Common myeloid progenitor, CD34-positive (primary cell): ENCODE measurements around the gene PHYHIPL.

Experiments
- CTCF ChIA-PET: fragments of 350-600 bp; sonication (Branson Sonifier 250); formaldehyde crosslinking; loops from one replicate; lab custom pipeline; 2021; ENCODE audit warnings: antibody characterized with exemption; lab: Charles Lee
- POLR2A ChIA-PET: fragments of 350-600 bp; sonication (Branson Sonifier 250); formaldehyde crosslinking; loops from one replicate; lab custom pipeline; 2021; ENCODE audit warnings: antibody characterized with exemption; lab: Charles Lee
- DNase-seq, 3 donors: peaks; one replicate each; pipeline versions ENCODE4 v3.0.0 to v3.0.0-alpha.2; 2013
- H3K27ac ChIP-seq, 2 experiments: 1 replicate in 1 of 2; 2 replicates in 1 of 2; pipeline ENCODE4 v1.7.0; 2013; ENCODE audit warnings: inconsistent platforms in 2 of 2, low read length in 2 of 2, mild to moderate bottlenecking in 2 of 2, low read depth in 1 of 2, moderate library complexity in 1 of 2; ENCODE audit not compliant: severe bottlenecking in 2 of 2, insufficient read depth in 1 of 2, poor library complexity in 1 of 2
- H3K27me3 ChIP-seq, 5 experiments: replicated peaks in 2 of 5; 1 replicate in 3 of 5; 2 replicates in 2 of 5; pipeline versions ENCODE4 v1.6.1 to v1.7.0; 2013; ENCODE audit warnings: low read length in 4 of 5, mild to moderate bottlenecking in 2 of 5, moderate library complexity in 2 of 5, inconsistent platforms in 1 of 5; ENCODE audit not compliant: insufficient read depth in 5 of 5, control insufficient read depth in 4 of 5
- H3K36me3 ChIP-seq, 4 experiments: 1 replicate in 2 of 4; 2 replicates in 2 of 4; pipeline versions ENCODE4 v1.6.1 to v1.7.0; 2013; ENCODE audit warnings: low read length in 3 of 4, control low read depth in 1 of 4, mild to moderate bottlenecking in 1 of 4; ENCODE audit not compliant: control insufficient read depth in 4 of 4, insufficient read depth in 4 of 4
- H3K4me1 ChIP-seq, 4 experiments: 1 replicate in 3 of 4; 2 replicates in 1 of 4; pipeline versions ENCODE4 v1.6.1 to v1.7.1; 2013; ENCODE audit warnings: low read length in 3 of 4, mild to moderate bottlenecking in 3 of 4, control low read depth in 1 of 4, inconsistent platforms in 1 of 4, moderate library complexity in 1 of 4; ENCODE audit not compliant: control insufficient read depth in 4 of 4, insufficient read depth in 4 of 4; ENCODE audit errors: control extremely low read depth in 1 of 4
- H3K4me3 ChIP-seq, 7 experiments: 1 replicate in 4 of 7; 2 replicates in 3 of 7; pipeline versions ENCODE4 v1.5.1 to v1.7.0; 2013; ENCODE audit warnings: mild to moderate bottlenecking in 7 of 7, low read length in 6 of 7, moderate library complexity in 6 of 7, inconsistent platforms in 2 of 7, low read depth in 2 of 7, control low read depth in 1 of 7; ENCODE audit not compliant: insufficient read depth in 4 of 7, control insufficient read depth in 1 of 7; ENCODE audit errors: extremely low read depth in 1 of 7
- H3K9me3 ChIP-seq, 5 experiments: 1 replicate in 4 of 5; 2 replicates in 1 of 5; pipeline versions ENCODE4 v1.6.1 to v1.7.1; 2013; ENCODE audit warnings: low read length in 4 of 5, mild to moderate bottlenecking in 2 of 5, inconsistent platforms in 1 of 5, low read depth in 1 of 5, moderate library complexity in 1 of 5; ENCODE audit not compliant: control insufficient read depth in 4 of 5, insufficient read depth in 2 of 5; ENCODE audit errors: control extremely low read depth in 1 of 5
- WGBS: methylation state at CpG from one replicate; pipeline ENCODE4 v1.1.5; 2013; ENCODE audit not compliant: insufficient coverage; 5-methylcytosine and 5-hydroxymethylcytosine counted together

The PHYHIPL gene

GRCh38 chr10:59276919-59277318, 100.5 kb downstream of the PHYHIPL start:
- Histone ChIP-seq H3K4me1 (peaks cover 0 to 4% (median 0%) of the 10 kb centered on the region in 4 experiments), H3K27me3 (no peaks in the 10 kb centered on the region), H3K9me3 (no peaks in the 10 kb centered on the region), H3K27ac (no peak overlapping the region), H3K36me3 (no peaks in the 10 kb centered on the region), H3K4me3 (no peak overlapping the region)
- no peak for DNase-seq
- ChIA-PET CTCF (no interaction called here), POLR2A (no interaction called here)

DNA sequence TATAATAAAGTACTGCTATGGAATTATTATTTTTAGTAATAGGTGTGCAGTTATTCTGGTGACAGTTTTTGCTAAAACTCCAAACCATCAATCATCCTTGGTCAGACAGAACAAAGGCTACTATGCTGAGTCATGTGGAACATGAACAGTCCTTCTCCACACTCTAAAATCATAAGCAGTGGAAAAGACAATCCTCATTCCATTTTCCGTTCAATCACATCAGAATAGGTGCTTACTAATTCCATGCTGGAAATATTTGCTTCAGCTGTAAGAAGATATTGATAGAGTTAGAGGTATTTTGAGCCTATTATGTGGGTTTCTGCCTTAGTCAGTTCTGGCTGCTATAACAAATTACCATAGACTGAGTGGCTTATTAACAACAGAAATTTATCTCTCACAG, 103.0 kb downstream of the PHYHIPL start:
- ChIA-PET CTCF (no interaction called here), POLR2A (no interaction called here)
- Histone ChIP-seq H3K27ac (no peak overlapping the region), H3K4me3 (no peak overlapping the region), H3K9me3 (no peaks in the 10 kb centered on the region), H3K4me1 (peaks cover 0 to 13% (median 9%) of the 10 kb centered on the region in 4 experiments), H3K36me3 (no peaks in the 10 kb centered on the region), H3K27me3 (no peaks in the 10 kb centered on the region)
- peak in 2 of 3 donors; percentile 3 to 37 for DNase-seq
- no CpG with 5 or more reads among the region's 1 CpG for WGBS

DNA sequence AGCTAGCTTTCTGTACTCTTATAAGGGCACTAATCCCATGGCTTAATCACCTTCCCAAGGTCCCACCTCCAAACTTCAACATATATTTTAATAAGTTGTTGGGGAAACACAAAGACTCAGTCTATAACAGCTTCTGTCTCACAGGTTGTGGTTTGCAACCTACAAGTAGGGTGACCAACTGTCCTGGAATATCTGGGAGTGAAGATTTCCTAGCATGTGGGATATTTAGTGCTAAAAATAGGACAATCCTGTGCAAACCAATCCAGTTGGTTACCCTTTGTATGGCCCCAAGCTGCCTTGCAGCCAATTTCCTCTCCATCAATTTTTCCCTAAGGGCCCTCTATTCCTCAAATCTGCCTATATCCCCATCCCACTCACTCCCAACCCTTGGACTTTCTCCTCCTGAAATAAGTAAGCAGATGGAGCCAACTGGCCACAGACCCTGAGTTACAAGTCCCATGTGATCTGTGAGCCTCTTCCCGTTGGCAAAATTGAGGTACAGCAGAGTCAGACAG, 103.6 kb downstream of the PHYHIPL start:
- Histone ChIP-seq H3K27me3 (no peaks in the 10 kb centered on the region), H3K9me3 (no peaks in the 10 kb centered on the region), H3K36me3 (no peaks in the 10 kb centered on the region), H3K27ac (no peak overlapping the region), H3K4me3 (no peak overlapping the region), H3K4me1 (peaks cover 0 to 13% (median 9%) of the 10 kb centered on the region in 4 experiments)
- DNase-seq: no peak
- WGBS: 100% methylated on average over 1 of the region's 1 CpG
- POLR2A ChIA-PET: no interaction called here
- CTCF ChIA-PET: no interaction called here

DNA sequence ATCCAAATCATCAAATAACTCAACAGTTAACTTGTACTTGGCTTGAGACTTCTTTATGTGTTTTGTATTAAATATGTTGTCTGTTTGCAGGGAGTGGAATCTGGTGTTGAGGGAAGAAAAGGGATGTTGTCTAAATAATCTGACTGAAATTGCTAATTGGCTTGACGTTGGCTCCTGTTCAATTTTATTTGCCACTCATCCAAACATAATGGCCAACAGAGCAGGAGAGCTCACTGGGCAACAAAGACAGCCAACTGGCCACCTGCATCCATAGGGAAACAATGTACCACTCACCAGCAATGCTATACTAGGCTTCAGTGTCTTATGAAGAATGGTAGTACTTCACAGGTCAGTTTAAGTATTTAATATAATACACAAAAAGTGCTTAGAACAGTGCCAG, 105.4 kb downstream of the PHYHIPL start:
- H3K36me3 ChIP-seq: no peaks in the 10 kb centered on the region
- no peaks in the 10 kb centered on the region for H3K27me3 ChIP-seq
- no peak for DNase-seq
- peaks cover 0 to 13% (median 9%) of the 10 kb centered on the region in 4 experiments for H3K4me1 ChIP-seq
- no CpG with 5 or more reads among the region's 1 CpG for WGBS
- POLR2A ChIA-PET: no interaction called here
- CTCF ChIA-PET: no interaction called here
- H3K4me3 ChIP-seq: no peak overlapping the region
- no peaks in the 10 kb centered on the region for H3K9me3 ChIP-seq
- no peak overlapping the region for H3K27ac ChIP-seq

GRCh38 chr10:59283456-59284091, 107.1 kb downstream of the PHYHIPL start:
- Histone ChIP-seq H3K36me3 (no peaks in the 10 kb centered on the region), H3K4me1 (peaks cover 0 to 13% (median 9%) of the 10 kb centered on the region in 4 experiments), H3K27ac (no peak overlapping the region), H3K4me3 (peak overlapping the region in 3 of 7 experiments; percentile 5 to 30 (median 10)), H3K9me3 (no peaks in the 10 kb centered on the region), H3K27me3 (no peaks in the 10 kb centered on the region)
- WGBS: 35% methylated on average over 7 of the region's 9 CpGs
- CTCF ChIA-PET: no interaction called here
- POLR2A ChIA-PET: no interaction called here
- DNase-seq: peak in 2 of 3 donors; percentile 2 to 24

- ChIA-PET CTCF (no interaction called here), POLR2A (no interaction called here)
- no peak overlapping the region for H3K27ac ChIP-seq
- WGBS: 93% methylated on average over 5 of the region's 7 CpGs
- H3K4me3 ChIP-seq: no peak overlapping the region
- no peaks in the 10 kb centered on the region for H3K27me3 ChIP-seq
- peaks cover 0 to 13% (median 9%) of the 10 kb centered on the region in 4 experiments for H3K4me1 ChIP-seq
- no peaks in the 10 kb centered on the region for H3K36me3 ChIP-seq
- no peaks in the 10 kb centered on the region for H3K9me3 ChIP-seq
- peak in 1 of 3 donors; percentile 13 for DNase-seq
These were observed 107.9 kb downstream of the PHYHIPL start for GRCh38 chr10:59284118-59284975.

GRCh38 chr10:59285073-59285472, 108.6 kb downstream of the PHYHIPL start:
- Histone ChIP-seq H3K36me3 (no peaks in the 10 kb centered on the region), H3K27me3 (no peaks in the 10 kb centered on the region), H3K9me3 (no peaks in the 10 kb centered on the region), H3K4me3 (no peak overlapping the region), H3K4me1 (peaks cover 0 to 10% (median 8%) of the 10 kb centered on the region in 4 experiments), H3K27ac (no peak overlapping the region)
- ChIA-PET CTCF (no interaction called here), POLR2A (no interaction called here)
- no peak for DNase-seq
- WGBS: 98% methylated on average over 4 of the region's 4 CpGs
